ENCODE measurements around the gene RGS19. TPM values are rescaled to one million over a fixed set of nuclear protein-coding genes. Genes with fewer than 3 reads are reported as not detected.

Gene RGS19
- total and polyA plus RNA-seq, 2 of the 8 experiments (the other 6 are each of a cell fraction or from before 2014, with no cell fraction given), result 12.7 to 16.8 TPM

DNA sequence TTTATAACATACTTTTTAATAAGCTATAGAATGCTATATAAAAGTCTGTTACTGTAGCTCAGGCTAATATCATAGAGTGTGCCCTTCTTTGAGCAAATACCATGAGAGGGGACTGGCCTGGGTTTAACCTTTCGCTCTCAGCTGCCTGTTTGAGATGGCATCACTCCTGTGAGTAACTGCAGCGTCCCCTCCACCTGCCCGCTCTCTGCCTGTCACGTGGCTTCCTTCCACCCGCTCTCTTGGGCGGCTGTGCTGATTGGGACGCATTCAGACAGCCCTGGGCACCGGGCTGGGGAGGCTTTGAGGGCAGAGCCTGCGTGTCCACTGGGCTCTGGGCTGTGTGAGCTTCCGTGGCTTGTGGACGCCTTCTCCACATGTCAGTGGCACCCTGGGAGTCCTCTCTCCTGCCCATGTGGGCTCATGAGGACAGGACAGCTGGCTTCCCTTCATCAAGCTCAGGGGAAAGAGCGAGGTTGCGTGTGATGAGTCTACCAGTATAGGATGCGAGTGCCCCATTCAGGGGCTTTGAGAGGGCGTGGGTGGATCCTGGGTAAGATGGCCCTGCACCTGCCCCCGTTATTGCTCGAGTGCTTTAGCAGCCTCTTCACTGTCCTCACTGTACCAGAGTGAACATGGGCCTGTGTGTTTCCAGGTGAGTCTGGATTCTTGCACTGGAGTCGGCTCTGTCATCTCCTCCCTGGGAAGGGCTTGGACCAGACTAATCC is 54.1 kb downstream of the RGS19 start (continued):
- TF ChIP-seq CREB1 (IDR thresholded peaks at IDR 0.05) (no peak), SAP30 (IDR thresholded peaks at IDR 0.05; ENCODE audit: insufficient read depth, insufficient replicate concordance, low read length) (no peak), BRCA1 (IDR thresholded peaks at IDR 0.05; ENCODE audit: low read depth, low read length) (no peak)
- TF ChIP-seq, protein P1, sequence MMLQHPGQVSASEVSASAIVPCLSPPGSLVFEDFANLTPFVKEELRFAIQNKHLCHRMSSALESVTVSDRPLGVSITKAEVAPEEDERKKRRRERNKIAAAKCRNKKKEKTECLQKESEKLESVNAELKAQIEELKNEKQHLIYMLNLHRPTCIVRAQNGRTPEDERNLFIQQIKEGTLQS (IDR thresholded peaks at IDR 0.05; ENCODE audit: insufficient read depth, low read depth, low read length), result no peak
